GM18870 (cell line): ENCODE data around the gene LRRC51.
"Not testable (repeated sequence)": the region's sequence is repeated elsewhere in the genome, so short reads cannot be mapped to it uniquely, and the experiment has no call there.

ENCODE experiments used
- ATAC-seq: cut with Tn5 transposase; IDR thresholded peaks from one replicate; pipeline ENCODE4 v1.9.1; 2021; ENCODE audit warnings: moderate library complexity; ENCODE audit not compliant: unreplicated experiment

LRRC51 gene

DNA sequence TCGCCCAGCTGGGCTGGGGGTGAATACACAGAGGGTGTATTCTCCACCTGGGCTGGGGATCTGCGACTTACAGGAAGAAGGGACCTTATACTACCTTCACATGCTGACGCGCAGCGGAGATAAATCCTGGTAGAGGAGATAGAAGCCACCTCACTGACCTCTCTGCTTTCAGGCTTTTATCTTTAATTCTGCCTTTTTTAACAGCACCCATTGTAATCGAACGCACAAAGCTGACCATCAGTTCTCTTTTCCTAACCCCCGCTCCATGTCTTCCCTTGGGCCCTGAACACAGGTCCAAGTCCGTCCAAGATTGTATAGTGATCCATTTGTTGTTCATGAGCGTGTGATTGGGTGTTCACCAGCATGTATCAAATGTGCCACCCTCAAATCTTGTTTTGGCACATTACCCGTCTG lies 23.1 kb downstream of the LRRC51 start:
- ATAC-seq: no peak

DNA sequence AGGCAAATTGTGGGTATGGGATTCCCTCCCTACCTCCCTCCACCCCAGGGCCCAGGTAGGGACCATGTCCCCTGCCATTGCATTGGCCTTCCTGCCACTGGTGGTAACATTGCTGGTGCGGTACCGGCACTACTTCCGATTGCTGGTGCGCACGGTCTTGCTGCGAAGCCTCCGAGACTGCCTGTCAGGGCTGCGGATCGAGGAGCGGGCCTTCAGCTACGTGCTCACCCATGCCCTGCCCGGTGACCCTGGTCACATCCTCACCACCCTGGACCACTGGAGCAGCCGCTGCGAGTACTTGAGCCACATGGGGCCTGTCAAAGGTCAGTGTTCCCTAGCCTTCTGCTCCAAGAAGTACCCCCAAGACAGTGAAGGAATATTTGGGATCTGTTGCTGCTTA lies 25.2 kb downstream of the LRRC51 start, which contains the start of gene TOMT:
Gene TOMT (plus strand): TSS at position 37 of the 400 bp plus-strand sequence. CDS start 28 bp downstream, at position 65.
- ATAC-seq: no peak

DNA sequence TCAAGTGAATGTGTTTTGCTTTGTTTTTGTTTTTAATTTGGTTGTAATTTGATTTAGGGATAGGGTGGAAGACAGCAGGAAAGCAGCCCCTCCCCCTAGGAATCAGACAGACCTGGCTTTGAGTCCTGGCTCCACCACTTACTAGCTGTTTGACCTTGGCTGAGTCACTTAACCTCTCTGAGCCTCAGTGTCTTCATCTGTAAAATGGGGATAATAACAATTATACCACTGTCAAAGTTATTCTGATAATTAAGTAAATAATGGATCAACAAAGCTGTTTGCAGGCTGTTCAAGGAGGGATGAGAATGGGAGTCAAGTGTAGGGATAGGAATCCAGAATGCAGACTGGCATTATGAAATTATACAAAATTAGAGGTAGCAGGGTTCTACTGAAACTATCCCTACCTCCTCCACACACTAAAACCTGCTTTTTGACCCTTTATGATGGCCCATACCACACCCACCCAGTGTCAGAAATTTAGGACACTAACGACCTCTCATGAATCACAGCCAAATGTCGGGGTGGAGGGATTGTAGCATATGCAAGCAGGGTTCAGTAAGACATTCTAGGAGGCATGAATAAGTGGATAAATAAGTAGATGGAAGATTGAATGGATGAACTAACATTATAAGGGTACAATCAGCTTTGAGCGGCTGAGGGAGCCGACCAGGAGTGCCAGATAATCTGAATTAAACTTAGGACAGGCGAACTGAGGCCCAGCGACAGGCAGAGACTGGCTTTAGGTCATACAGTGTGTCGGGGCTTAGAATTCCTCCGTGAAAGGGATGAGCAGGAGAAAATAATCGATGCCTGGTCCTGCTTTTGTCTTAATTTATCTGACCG lies 30.9 kb downstream of the LRRC51 start:
- peak; percentile 2 for ATAC-seq

DNA sequence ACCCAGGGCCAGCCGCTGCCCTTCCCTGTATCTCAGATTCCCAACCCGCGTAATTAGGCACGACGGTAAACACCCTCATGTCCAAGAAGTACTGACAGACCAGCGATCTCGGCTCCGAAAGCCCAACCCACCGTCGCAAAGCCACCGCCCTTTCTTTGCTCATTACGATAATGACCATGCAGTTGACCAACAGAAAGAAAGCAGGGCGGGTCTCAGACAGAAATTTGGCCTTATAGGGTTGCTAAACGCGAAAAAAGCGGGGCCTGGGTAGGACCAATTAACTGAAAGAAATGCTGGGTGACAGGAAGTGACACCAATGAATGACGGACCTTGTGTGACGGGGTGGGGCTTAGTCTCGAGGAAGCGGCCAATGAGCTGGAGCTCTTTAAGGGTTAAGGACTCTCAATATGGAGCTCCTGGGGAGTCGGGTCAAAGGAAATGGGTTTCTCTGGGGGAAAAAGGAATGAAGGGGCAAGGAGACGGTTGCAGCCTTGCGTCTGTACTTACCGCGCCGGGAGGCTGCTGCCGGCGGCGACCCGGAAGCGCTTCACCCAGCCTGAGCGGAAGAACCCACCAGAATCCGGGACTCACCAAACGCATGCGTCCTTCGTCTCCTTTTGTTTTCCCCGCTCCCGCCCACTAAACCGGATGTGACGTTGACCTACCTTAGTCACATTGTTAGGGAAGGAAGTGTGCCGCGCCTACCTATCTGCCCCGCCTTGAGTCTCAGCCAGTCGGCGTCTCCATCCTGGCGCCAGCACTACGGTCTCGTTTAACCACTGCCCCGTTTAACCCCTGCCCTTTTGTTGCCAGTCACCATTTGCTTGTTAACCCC lies 31.7 kb downstream of the LRRC51 start, which contains the start of gene ANAPC15:
Gene ANAPC15 (minus strand): TSS at position 553 of the 835 bp plus-strand sequence. CDS start 1,419 bp downstream, outside the sequence.
- ATAC-seq: peak; percentile 87

DNA sequence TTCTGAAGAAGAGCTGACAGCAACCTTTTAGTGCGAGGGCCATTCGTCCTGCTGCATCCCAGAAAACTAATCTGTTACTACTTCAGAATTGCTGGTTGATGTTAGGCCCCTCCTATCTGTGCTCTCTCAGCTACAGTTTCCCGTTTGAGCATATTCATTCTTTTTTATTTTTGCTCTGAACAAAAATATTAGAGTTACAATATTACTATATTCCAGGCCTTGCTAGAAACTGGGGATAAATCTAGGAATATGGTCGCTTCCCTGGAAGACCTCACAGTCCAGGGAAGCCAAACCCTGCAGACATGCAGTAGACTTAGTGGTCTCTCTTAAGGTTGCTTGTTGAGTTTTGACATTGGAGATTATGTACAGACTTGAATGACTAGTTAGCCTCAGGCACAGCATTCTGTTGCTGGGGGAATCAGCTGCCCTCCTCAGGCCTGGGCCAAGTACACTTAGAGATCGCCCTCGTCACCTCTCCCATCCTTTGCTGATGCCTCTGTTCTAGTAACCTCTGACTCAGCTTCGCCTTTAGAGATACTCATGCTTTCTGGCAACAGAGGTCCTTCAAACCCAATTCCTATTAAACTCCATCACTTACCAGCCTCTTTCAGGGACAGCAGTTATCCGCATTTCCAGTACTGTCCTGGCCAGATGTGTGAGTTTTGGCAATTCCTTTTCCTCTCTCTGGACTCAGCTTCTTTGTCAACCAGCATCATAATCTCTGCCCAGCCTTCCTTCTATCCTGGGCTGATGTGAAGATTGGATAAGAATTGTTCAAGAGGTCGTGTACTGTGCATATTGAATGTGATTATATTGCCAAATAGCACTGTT lies 32.5 kb downstream of the LRRC51 start:
- no peak for ATAC-seq

DNA sequence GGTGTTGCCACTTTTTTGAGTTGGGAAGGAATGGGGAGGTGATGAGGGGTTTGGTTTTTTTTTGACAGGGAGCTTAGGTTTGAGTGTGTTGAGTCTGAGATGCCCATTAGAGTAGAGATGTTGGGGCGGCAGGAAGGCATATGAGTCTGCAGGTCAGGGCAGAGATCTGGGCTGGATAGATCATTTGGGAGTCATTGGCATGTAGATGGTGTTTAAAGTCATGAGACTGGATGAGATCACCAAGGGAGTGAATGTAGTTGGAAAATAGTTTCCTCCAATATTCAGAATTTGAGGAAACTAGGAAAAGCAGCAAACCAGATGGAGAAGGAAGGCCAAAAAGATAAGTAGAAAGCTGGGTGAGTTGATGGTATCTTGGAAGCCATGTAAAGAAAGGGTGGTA lies 33.9 kb downstream of the LRRC51 start:
- ATAC-seq: no peak

DNA sequence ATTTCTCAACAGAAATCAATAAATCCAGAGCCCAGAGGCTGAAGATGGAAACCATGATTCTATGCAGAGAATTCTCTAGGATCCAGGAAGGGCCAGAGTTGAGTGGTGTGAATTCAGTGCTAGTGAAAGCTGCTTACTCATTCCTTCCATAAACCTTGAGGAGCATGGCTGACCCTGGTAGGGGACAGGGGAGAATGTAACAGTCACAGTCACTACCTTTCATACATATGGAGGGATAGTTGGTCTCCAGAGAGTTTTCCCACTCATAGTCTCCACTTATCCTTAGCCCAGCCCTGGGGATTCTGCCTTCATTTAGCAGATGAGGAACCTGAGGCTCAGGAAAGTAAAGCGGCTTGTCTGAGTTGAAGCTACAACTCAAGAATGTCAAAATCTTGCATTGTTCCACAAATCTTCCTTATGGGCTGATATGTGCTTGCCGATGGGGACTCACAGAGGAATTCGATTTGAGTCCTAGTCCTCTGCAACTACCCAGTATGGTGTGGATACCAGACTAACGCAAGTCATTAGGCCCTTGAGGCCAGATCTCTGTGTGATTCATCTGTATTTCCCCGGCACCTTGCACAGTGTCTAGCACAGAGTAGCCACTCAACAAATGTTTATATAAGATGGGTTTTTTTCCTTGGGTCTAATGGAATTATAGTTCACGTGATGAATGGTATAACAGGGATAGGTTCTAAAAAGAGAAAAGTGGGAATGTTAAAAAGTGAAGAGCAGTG lies 35.5 kb downstream of the LRRC51 start:
- ATAC-seq: no peak

DNA sequence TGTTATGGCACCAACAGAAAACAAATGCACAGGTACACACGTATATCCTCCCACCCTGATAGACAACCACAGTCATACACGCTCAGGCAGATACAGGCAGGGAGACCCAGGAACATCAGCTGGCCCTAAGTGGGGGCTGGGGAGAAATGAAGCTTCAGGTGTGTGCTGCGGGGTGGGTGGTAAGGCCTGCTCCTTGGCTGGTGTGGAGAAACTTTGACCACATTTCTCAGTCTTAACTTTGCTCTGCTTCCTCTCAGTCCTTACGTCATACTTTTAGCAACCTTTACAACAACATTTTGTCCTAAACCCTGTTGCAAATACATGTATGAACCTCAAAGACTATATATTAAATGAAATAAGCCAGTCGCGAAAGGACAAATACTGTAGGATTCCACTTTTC lies 38.5 kb downstream of the LRRC51 start:
- no peak for ATAC-seq

DNA sequence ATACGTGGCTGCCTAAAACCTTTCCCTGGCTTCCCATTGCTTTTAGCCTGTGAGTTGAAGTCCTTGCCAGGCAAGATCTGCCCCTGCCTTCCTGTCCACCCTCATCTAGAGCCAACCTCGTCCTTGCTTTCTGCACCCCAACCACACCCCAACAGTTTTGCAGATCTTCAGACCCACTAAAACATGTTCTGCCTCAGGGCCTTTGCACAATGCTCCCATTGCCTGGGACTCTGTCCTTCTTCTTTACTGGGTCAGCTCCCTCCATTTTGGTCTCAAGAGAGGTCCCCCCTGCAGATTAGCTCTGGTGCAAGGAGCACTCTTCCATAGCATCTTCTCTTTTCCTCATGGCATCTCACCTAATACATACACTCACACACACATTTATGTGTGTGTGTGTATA lies 40.3 kb downstream of the LRRC51 start:
- no peak for ATAC-seq

DNA sequence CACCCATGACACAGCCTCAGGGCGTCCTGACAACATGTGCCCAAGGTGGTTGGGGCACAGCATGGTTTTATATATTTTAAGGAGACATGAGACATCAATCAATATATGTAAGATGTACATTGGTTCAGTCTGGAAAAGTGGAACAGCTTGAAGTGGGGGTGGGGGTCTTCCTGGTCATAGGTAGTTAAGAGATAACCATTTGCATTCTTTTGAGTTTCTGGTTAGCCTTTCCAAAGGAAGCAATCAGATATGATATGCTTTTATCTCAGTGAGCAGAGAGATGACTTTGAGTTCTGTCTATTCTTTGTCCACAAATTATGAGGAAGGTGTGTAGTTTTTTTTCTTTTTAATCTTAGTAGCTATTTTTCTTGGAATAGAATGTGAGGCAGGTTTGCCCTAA lies 42.0 kb downstream of the LRRC51 start:
- no peak for ATAC-seq

DNA sequence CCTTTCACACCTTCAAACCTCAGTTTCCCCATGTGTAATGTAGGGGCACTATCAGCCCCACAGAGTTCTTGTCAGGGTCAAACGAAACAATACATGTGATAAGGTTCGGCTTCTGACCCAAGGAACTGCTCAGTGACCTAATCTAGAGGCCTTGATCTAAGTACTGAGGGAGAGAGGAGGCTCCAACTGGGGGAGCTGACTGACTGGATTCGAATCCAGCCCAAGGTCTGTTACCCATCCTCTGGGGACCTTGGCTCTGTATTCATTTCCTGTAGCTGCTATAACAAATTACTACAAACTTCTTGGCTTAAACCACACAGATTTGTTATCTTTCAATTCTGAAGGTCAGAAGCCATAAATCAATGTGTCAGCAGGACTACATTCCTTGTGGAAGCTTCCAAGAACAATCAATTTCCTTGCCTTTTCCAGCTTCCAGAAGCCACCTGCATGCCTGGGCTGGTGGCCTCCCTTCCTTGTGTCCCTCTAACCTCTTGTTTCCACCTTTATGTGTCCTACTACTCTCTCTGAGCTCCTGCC lies 42.5 kb downstream of the LRRC51 start:
- ATAC-seq: no peak

DNA sequence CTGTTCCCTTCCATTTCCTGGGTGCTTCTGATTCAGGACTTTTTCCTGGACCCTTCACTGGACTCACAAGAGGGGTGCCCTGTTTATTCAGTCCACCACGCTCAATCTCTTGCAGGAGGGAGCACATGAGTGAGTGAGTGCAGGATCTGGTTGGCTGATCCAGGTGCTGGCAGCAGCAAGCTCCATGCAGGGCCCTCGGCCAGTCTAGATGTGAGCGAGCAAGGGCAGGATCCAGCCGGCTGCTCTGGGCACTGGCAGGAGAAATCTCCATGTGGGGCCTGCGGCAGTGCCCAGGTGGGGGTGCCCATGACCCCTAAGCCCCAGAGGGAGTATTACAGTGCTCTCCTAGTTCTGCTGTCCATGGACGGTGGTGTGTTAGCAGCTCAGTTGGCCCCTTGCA lies 43.4 kb downstream of the LRRC51 start:
- ATAC-seq: no peak

DNA sequence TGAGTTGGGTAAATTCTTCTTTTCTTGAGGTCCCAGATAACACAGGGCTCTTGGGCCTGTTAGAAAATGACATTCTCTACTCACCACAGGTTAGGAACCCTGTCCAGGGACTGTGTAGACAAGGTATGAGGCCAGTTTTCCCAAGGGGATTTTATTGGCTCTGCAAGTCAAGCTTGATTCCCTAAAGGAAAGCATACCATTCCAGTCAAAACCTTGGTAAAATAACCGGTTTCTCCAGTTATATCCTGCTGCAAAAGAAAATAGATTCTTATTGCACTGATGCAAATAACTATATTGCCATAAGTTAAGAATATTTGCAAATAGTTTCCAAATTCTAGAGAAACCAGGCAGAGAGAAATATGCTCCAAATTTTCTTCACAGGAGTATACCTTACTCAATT lies 45.3 kb downstream of the LRRC51 start:
- ATAC-seq: no peak

DNA sequence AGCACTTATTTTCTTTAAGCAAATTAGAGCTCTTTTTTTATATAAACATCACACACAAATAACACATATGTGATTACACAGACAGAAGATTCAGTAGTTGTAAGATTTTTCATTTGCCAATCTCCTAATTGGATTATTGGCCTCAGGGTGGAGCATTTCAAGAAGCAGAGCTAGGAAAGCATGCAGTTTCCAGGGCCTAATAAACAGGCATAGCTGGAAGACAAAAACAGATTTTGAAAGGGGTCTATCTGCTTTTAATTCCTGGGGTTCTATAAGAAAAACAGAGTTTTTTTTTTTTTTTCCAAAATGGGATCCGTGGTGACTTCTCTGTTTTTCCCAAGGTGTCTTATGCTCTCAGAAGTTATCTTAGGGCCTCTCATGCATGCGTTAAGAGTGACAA lies 47.3 kb downstream of the LRRC51 start:
- no peak for ATAC-seq

DNA sequence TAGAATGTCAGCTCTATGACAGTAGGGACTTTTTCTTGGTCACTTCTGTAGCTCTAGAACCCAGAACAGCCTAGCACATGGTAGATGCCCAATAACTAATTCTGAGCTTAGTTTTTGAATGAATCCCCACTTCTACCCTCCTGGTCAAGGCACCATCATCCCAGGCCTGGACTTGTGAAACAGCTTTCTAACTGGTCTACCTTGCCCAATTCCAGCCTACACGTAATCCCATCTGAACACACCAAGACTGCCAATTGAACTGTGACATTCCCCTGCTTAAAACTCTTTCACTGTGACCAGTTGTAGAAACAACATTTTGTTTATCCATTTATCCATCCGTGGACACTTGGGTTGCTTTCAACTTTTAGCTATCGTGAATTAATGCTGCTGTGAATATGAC lies 48.7 kb downstream of the LRRC51 start:
- ATAC-seq: no peak

DNA sequence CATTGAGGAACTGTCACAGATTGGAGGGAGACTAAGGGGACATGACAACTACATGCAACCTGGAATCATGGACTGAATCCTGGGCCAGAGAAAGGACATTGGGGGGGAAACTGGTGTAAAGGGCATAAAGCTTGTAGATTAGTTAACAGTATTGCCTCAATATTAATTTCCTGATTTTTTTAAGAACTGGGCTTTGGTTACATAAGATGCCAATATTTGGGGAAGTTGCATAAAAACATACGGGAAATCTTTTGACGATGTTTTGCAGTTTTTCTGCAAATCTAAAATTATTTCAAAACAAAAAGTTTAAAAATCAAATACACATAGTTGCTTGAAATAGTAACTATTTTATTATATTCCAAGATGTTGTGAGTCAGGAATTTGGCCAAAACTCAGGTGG lies 52.0 kb downstream of the LRRC51 start:
- ATAC-seq: no peak

DNA sequence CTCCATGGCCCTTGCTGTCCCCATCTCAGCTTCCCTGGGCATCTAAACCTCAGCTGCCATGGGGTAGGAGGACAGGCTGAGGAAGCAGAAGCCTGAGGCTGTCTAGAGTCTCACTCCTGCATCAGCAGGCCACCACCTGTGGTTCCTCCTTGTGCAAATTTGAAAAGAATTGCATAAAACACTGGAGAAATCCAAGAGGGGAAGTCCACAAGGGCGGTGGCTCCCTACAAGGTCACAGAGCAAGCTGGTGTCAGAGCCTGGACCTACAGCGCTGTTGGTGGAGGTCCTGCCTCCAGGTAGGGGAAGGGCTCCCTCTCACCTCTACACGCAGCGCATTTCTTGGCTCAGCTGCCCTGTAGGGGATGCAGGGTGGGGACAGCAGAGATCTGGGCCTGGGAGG lies 54.8 kb downstream of the LRRC51 start, which contains the start of gene FOLR3:
Gene FOLR3 (plus strand): TSS at position 253 of the 400 bp plus-strand sequence. CDS start 228 bp downstream, outside the sequence.
- not testable (repeated sequence) for ATAC-seq

DNA sequence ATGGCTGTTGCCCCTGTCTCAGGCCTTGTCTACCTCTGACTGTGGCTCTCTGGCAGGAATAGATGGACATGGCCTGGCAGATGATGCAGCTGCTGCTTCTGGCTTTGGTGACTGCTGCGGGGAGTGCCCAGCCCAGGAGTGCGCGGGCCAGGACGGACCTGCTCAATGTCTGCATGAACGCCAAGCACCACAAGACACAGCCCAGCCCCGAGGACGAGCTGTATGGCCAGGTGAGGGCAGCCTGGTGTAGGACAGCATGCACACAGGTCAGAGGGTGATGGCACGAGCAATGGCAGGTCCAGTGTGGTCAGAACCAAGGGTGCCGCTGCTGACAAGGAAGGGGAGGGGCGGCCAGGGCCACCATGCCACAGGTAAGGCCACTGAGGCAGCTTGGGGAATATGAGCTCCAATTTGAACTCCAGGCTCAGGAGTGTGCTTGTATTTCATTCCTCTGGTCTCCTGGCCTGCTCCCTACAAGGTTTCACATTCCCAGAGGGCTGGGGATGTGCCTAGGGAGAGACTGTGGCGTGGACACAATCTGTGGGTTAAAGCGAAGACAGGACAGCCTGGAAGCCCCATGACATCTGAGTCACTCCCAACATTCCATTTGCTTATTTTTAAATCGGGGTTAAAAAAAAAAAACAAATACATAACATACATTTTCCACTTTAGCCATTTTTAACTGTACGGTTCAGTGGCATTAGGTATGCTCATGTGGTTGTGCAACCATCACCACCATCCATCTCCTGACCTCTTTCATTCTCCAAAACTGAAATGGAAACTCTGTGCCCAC lies 55.4 kb downstream of the LRRC51 start:
- ATAC-seq: no peak

DNA sequence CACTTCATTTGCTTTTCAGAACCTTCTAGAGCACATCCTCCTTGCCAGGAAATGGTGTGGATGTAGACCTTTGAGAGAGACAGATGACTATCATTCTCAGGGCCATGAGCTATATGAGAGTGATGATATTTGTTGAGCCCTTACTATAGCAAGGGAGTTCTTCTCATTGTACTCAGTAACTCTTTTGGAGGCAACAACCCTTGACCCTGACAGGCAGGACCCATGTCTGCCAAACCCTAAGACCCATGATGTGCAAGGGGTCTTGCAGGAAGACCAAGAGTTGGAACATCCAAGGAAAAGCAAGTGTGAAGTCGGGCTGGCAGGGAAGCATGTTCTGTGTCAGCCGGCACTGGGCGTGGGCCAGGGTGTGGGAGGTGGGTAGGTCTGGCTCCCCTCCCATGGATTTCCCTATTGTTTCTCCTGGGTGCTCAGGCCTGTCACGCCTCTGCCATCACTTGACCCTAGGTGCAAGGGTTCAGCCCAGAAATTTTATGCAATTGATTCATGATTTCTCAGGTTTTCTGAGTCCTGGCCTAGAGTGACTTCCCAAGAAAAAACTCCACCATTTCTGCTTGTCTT lies 56.1 kb downstream of the LRRC51 start:
- ATAC-seq: no peak
